ENCODE results near the gene DNAH8. TPM values are rescaled to one million over a fixed set of nuclear protein-coding genes. Genes with fewer than 3 reads are reported as not detected.

Gene DNAH8
- total RNA-seq, 1 donor from 2014 or later, result not detected

GRCh38 chr6:38720295-38720694 lies 5.2 kb downstream of the DNAH8 start:
- H4K20me1 ChIP-seq (ENCODE audit: insufficient read depth, low read length), result no peaks in the 10 kb centered on the region
- no peaks in the 10 kb centered on the region for H3K79me2 ChIP-seq (ENCODE audit: insufficient read depth, low read length)
- Mint-ChIP-seq H3K27me3 (ENCODE audit: low read depth, unreplicated experiment) (peaks cover 11% of the 10 kb centered on the region), H3K36me3 (ENCODE audit: low read depth, unreplicated experiment) (no peaks in the 10 kb centered on the region), H3K4me1 (ENCODE audit: low read depth, unreplicated experiment) (peaks cover 1% of the 10 kb centered on the region), H3K4me3 (ENCODE audit: unreplicated experiment) (no peak overlapping the region), H3K27ac (ENCODE audit: unreplicated experiment) (no peak overlapping the region), H3K9me3 (ENCODE audit: unreplicated experiment) (peaks cover 2% of the 10 kb centered on the region)
- H3K4me1 ChIP-seq (ENCODE audit: insufficient read depth, low read length), result peaks cover 3% of the 10 kb centered on the region
- peaks cover 13% of the 10 kb centered on the region for H3K27me3 ChIP-seq (ENCODE audit: insufficient read depth, low read length)
- DNase-seq (ENCODE audit: low read depth) (no peak), FAIRE-seq (no peak)
- no peak overlapping the region for H3K27ac ChIP-seq (ENCODE audit: low read depth, low read length)
- H3K9ac ChIP-seq (ENCODE audit: low read length), result no peak overlapping the region
- no peaks in the 10 kb centered on the region for H3K9me3 ChIP-seq (ENCODE audit: insufficient read depth, low read depth, low read length)
- no peak overlapping the region for H3K4me3 ChIP-seq (ENCODE audit: insufficient read depth, low read depth, low read length)
- H3K4me2 ChIP-seq (ENCODE audit: low read length), result no peak overlapping the region
- H3K36me3 ChIP-seq (ENCODE audit: insufficient read depth, low read length), result no peaks in the 10 kb centered on the region
- TF ChIP-seq CTCF (IDR thresholded peaks at IDR 0.05; ENCODE audit: insufficient read depth, low read depth, low read length) (no peak), EZH2 (IDR thresholded peaks at IDR 0.05; ENCODE audit: insufficient read depth, low read length) (no peak)
- no peak overlapping the region for H2AFZ ChIP-seq (ENCODE audit: low read depth, low read length)

GRCh38 chr6:38722038-38722437 lies 6.9 kb downstream of the DNAH8 start:
- Histone ChIP-seq H3K4me1 (ENCODE audit: insufficient read depth, low read length) (peaks cover 3% of the 10 kb centered on the region), H3K27me3 (ENCODE audit: insufficient read depth, low read length) (peaks cover 7% of the 10 kb centered on the region), H3K4me3 (ENCODE audit: insufficient read depth, low read depth, low read length) (no peak overlapping the region), H2AFZ (ENCODE audit: low read depth, low read length) (no peak overlapping the region), H3K27ac (ENCODE audit: low read depth, low read length) (no peak overlapping the region), H3K79me2 (ENCODE audit: insufficient read depth, low read length) (no peaks in the 10 kb centered on the region), H3K36me3 (ENCODE audit: insufficient read depth, low read length) (no peaks in the 10 kb centered on the region), H3K9ac (ENCODE audit: low read length) (no peak overlapping the region), H3K9me3 (ENCODE audit: insufficient read depth, low read depth, low read length) (no peaks in the 10 kb centered on the region), H3K4me2 (ENCODE audit: low read length) (no peak overlapping the region), H4K20me1 (ENCODE audit: insufficient read depth, low read length) (no peaks in the 10 kb centered on the region)
- Mint-ChIP-seq H3K9me3 (ENCODE audit: unreplicated experiment) (peaks cover 2% of the 10 kb centered on the region), H3K27ac (ENCODE audit: unreplicated experiment) (no peak overlapping the region), H3K27me3 (ENCODE audit: low read depth, unreplicated experiment) (peaks cover 2% of the 10 kb centered on the region), H3K4me3 (ENCODE audit: unreplicated experiment) (no peak overlapping the region), H3K36me3 (ENCODE audit: low read depth, unreplicated experiment) (no peaks in the 10 kb centered on the region), H3K4me1 (ENCODE audit: low read depth, unreplicated experiment) (peaks cover 7% of the 10 kb centered on the region)
- FAIRE-seq (no peak), DNase-seq (ENCODE audit: low read depth) (no peak)
- TF ChIP-seq CTCF (IDR thresholded peaks at IDR 0.05; ENCODE audit: insufficient read depth, low read depth, low read length), result no peak
- TF ChIP-seq EZH2 (IDR thresholded peaks at IDR 0.05; ENCODE audit: insufficient read depth, low read length), result no peak

GRCh38 chr6:38722727-38723334 lies 7.7 kb downstream of the DNAH8 start:
- Histone ChIP-seq H3K4me2 (ENCODE audit: low read length) (no peak overlapping the region), H2AFZ (ENCODE audit: low read depth, low read length) (no peak overlapping the region), H3K9ac (ENCODE audit: low read length) (no peak overlapping the region), H3K79me2 (ENCODE audit: insufficient read depth, low read length) (no peaks in the 10 kb centered on the region), H3K36me3 (ENCODE audit: insufficient read depth, low read length) (no peaks in the 10 kb centered on the region), H3K4me1 (ENCODE audit: insufficient read depth, low read length) (peaks cover 3% of the 10 kb centered on the region), H3K4me3 (ENCODE audit: insufficient read depth, low read depth, low read length) (no peak overlapping the region), H3K27me3 (ENCODE audit: insufficient read depth, low read length) (peaks cover 6% of the 10 kb centered on the region), H3K9me3 (ENCODE audit: insufficient read depth, low read depth, low read length) (no peaks in the 10 kb centered on the region), H3K27ac (ENCODE audit: low read depth, low read length) (no peak overlapping the region), H4K20me1 (ENCODE audit: insufficient read depth, low read length) (no peaks in the 10 kb centered on the region)
- Mint-ChIP-seq H3K36me3 (ENCODE audit: low read depth, unreplicated experiment) (no peaks in the 10 kb centered on the region), H3K4me3 (ENCODE audit: unreplicated experiment) (no peak overlapping the region), H3K4me1 (ENCODE audit: low read depth, unreplicated experiment) (peaks cover 7% of the 10 kb centered on the region), H3K27ac (ENCODE audit: unreplicated experiment) (no peak overlapping the region), H3K27me3 (ENCODE audit: low read depth, unreplicated experiment) (peaks cover 1% of the 10 kb centered on the region), H3K9me3 (ENCODE audit: unreplicated experiment) (peaks cover 2% of the 10 kb centered on the region)
- DNase-seq (ENCODE audit: low read depth), result no peak
- no peak for FAIRE-seq
- TF ChIP-seq CTCF (IDR thresholded peaks at IDR 0.05; ENCODE audit: insufficient read depth, low read depth, low read length), result no peak
- TF ChIP-seq EZH2 (IDR thresholded peaks at IDR 0.05; ENCODE audit: insufficient read depth, low read length), result no peak
